Lower leg skin (tissue), 4 donors: Measurements from ENCODE around the gene SLIT3. TPM values are rescaled to one million over a fixed set of nuclear protein-coding genes. Genes with fewer than 3 reads are reported as not detected.
A peak's percentile ranks its signal among the peaks of the same experiment; 100 is the strongest.

ENCODE experiments used
- DNase-seq, 2 donors: peaks; one replicate each; pipeline ENCODE4 v3.0.0-alpha.2; 2019; ENCODE audit warnings: low spot score in 2 of 2
- H3K4me3 ChIP-seq: fragments of 200-600 bp; sonication (generic); 2 replicates; pipeline ENCODE4 v1.5.1; 2017; ENCODE audit warnings: mild to moderate bottlenecking, low read depth; ENCODE audit not compliant: poor library complexity, severe bottlenecking
- POLR2A ChIP-seq, 2 donors: fragments of 450-650 bp; IDR thresholded peaks; one replicate each; pipeline ENCODE4 v1.6.1; 2016 to 2017; ENCODE audit warnings: antibody characterized with exemption in 2 of 2, mild to moderate bottlenecking in 1 of 2, moderate library complexity in 1 of 2
- WGBS, 2 donors: methylation state at CpG; one replicate each; pipeline ENCODE4 v1.1.5; 2018; 5-methylcytosine and 5-hydroxymethylcytosine counted together
- intact Hi-C: fragments of 100-400 bp; cut with DNase I; formaldehyde crosslinking; loops from one replicate; pipeline ENCODE4 v1.15.0; 2023; ENCODE audit warnings: low total_unique reads
- total RNA-seq, 4 donors: library from RNA; depleted of rRNA; stranded (reverse); fragments of >200 nt; gene quantifications; one replicate each; pipeline ENCODE4 v1.1.0, GENCODE V29; 2016
- TF ChIP-seq, protein P1 (sequence below), 3 donors: fragments of 450-650 bp; IDR thresholded peaks; one replicate each; pipeline ENCODE4 v1.5.1; 2016; ENCODE audit warnings: antibody characterized with exemption in 3 of 3, mild to moderate bottlenecking in 3 of 3, moderate library complexity in 2 of 3

Gene SLIT3
- total RNA-seq, 4 donors from 2014 or later = 12.4 to 66.0 (median 22.8) TPM

DNA sequence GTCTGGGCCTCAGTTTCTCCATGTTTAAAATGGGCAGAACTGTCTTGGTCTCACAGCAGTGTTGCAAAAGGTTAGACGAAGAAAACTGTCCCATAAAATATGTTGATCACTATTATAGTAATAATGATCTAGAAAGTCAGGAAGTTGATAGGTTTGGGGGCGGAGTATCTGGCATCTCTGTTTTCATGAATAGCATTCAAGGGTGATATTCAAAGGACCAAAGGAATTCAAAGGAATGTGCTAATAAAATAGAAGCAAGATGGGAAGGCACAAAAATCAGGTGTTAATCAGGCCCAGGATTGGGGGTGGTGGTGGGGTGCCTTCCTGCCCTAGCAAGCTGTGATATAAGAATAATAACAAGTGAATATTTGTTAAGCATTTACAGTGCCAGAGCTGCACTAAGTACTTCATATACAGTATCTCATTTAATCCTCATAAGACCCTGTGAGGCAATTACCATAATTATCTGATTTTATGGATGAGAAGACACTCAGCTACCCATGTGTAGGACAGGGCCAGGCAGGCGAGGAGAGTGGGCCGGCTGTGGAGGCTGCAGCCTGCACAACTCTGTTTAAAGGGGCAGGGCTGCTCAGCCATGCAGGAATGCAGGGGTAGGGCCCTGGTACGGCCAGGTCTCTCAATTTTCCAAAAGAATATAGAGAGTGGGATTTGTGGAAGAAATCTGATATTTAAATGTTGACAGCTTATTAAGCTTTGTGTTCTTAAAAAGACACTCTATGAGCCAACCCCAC lies 579.8 kb downstream of the SLIT3 start:
- DNase-seq = peak in 1 of 2 donors; percentile 46
- H3K4me3 ChIP-seq = no peak overlapping the region
- no peak for TF ChIP-seq POLR2A (IDR thresholded peaks at IDR 0.05)
- TF ChIP-seq, protein P1, sequence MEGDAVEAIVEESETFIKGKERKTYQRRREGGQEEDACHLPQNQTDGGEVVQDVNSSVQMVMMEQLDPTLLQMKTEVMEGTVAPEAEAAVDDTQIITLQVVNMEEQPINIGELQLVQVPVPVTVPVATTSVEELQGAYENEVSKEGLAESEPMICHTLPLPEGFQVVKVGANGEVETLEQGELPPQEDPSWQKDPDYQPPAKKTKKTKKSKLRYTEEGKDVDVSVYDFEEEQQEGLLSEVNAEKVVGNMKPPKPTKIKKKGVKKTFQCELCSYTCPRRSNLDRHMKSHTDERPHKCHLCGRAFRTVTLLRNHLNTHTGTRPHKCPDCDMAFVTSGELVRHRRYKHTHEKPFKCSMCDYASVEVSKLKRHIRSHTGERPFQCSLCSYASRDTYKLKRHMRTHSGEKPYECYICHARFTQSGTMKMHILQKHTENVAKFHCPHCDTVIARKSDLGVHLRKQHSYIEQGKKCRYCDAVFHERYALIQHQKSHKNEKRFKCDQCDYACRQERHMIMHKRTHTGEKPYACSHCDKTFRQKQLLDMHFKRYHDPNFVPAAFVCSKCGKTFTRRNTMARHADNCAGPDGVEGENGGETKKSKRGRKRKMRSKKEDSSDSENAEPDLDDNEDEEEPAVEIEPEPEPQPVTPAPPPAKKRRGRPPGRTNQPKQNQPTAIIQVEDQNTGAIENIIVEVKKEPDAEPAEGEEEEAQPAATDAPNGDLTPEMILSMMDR (IDR thresholded peaks at IDR 0.05) = no peak
- intact Hi-C loops = no loop called here
- WGBS, 2 donors = 72 to 78% methylated on average over 5 of the region's 5 CpGs

DNA sequence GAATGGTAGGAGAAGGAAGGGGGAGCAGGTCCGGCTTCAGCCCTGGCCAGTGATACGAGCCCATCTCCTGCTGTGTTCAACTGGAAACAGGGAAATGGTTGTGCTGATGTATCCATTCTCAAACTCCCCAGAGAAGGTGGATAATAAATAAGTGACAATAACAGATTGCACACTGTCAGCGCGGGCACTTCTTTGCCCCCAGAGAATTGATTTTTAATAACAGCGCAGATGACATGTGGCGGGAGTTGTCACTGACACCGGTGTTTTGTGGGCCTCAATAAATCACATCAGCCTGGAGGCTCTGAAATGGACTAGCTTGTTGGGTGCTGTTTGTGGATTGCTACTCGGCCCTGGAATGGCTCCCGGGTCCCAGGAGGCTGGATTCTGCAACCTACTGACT lies 580.4 kb downstream of the SLIT3 start:
- intact Hi-C loops = no loop called here

DNA sequence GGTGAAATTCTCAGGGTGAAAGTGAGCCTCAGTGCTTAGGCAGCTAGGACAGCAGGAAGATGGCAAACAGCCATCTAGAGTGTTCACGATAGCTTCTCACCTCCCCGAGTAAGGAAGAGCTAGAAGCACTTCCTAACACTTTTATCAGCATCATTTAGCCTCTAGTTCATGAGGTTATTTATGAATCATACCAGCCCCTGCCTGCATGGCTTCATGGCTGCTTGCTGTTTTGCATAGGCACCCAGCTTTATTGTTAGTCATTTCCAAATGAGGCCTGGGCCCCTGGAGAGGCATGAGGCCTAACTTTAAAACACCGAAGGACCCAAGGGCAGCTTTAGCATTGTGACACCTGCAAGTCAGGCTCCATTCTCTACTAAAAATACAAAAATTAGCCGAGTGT lies 586.9 kb downstream of the SLIT3 start:
- intact Hi-C loops = loop anchor here (10.0 kb wide), 1 partner anchor 1679 kb away; no protein-coding TSS in a partner anchor
- 63 to 82% methylated on average over 4 of the region's 4 CpGs for WGBS, 2 donors
- H3K4me3 ChIP-seq = no peak overlapping the region
- TF ChIP-seq, protein P1 (IDR thresholded peaks at IDR 0.05) = no peak
- TF ChIP-seq POLR2A (IDR thresholded peaks at IDR 0.05) = no peak
- DNase-seq = peak in 1 of 2 donors; percentile 66

More for the DNA sequence above, 580.4 kb downstream of the SLIT3 start:
- no peak overlapping the region for H3K4me3 ChIP-seq
- TF ChIP-seq POLR2A (IDR thresholded peaks at IDR 0.05) = no peak
- TF ChIP-seq, protein P1 (IDR thresholded peaks at IDR 0.05) = no peak
- DNase-seq = peak in 1 of 2 donors; percentile 28
- 70 to 76% methylated on average over 9 of the region's 9 CpGs for WGBS, 2 donors

DNA sequence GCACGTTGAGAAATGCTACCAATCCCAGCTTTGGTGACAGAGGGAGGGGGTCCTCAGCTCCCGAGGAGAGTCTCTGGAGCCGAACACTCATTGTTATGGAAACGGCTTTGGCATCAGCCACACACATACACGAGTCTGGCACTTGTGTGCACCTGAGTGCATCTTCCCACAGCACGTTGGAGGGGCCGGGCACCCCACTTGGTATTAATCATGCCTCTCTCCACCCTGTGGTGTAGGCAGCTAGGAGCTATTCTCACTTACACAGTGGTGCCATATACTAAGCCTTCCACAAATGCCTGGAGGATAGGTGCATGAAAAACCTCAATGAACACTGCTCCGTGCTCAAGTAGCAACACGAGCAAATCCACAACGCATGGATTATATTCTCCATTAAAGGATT lies 587.9 kb downstream of the SLIT3 start:
- no peak for TF ChIP-seq POLR2A (IDR thresholded peaks at IDR 0.05)
- TF ChIP-seq, protein P1 (IDR thresholded peaks at IDR 0.05) = no peak
- peak in 1 of 2 donors; percentile 50 for DNase-seq
- 65 to 73% methylated on average over 10 of the region's 10 CpGs for WGBS, 2 donors
- intact Hi-C loops = loop anchor here (10.0 kb wide), 1 partner anchor 1678 kb away; no protein-coding TSS in a partner anchor
- no peak overlapping the region for H3K4me3 ChIP-seq

DNA sequence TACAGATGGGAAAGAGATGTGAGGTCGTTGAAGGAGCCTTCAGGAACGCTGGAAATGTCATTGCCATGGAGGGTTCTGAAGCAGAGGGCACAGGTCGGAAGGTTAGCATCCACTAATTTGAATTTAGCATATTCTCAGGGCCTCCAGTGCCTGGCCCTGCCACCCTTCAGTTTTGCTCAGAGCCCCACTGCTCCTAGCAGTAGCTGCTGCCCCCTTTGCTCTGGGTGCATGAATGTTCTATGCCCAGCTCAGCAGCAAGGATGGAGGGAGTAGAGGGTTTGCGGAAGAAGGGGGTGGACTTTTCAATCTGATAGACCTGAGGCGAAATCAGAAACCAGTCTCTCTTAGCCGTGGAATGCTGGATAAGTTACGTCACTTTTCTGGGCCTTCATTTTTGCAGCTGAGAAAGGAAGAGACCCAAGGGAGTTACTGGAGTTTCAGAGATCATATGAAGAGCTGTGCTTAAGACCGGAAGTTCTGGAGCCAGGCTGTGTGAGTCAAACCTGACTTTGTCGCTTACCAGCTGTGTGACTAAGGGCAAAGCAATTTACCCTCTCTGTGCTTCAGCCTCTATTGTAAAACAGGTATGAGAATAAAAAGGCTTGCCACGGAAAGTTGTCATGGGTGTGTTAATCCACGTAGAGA lies 588.5 kb downstream of the SLIT3 start:
- peak in 1 of 2 donors; percentile 74 for DNase-seq
- TF ChIP-seq, protein P1 (IDR thresholded peaks at IDR 0.05) = no peak
- TF ChIP-seq POLR2A (IDR thresholded peaks at IDR 0.05) = no peak

More for the DNA sequence above, 588.5 kb downstream of the SLIT3 start:
- 54 to 60% methylated on average over 11 of the region's 11 CpGs for WGBS, 2 donors
- intact Hi-C loops = loop anchor here (10.0 kb wide), 1 partner anchor 1678 kb away; no protein-coding TSS in a partner anchor
- H3K4me3 ChIP-seq = no peak overlapping the region
